SU-DHL-6 (cell line): ENCODE measurements around the gene NFIB.

Experiments
- EZH2phosphoT487 ChIP-seq: fragments of 200-600 bp; sonication (generic), shearing (Covaris generic); conservative IDR thresholded peaks from 2 replicates; pipeline ENCODE4 v1.6.1; 2018; ENCODE audit warnings: mild to moderate bottlenecking, antibody characterized with exemption, low read length, moderate library complexity, mixed read lengths
- TF ChIP-seq, protein P1 (sequence below): fragments of 200-600 bp; sonication (generic); IDR thresholded peaks from one replicate; pipeline ENCODE4 v1.5.1; 2017; ENCODE audit warnings: antibody characterized with exemption, mild to moderate bottlenecking, low read length, moderate library complexity; ENCODE audit not compliant: insufficient read depth, poor library complexity, severe bottlenecking

- TF ChIP-seq, protein P1, sequence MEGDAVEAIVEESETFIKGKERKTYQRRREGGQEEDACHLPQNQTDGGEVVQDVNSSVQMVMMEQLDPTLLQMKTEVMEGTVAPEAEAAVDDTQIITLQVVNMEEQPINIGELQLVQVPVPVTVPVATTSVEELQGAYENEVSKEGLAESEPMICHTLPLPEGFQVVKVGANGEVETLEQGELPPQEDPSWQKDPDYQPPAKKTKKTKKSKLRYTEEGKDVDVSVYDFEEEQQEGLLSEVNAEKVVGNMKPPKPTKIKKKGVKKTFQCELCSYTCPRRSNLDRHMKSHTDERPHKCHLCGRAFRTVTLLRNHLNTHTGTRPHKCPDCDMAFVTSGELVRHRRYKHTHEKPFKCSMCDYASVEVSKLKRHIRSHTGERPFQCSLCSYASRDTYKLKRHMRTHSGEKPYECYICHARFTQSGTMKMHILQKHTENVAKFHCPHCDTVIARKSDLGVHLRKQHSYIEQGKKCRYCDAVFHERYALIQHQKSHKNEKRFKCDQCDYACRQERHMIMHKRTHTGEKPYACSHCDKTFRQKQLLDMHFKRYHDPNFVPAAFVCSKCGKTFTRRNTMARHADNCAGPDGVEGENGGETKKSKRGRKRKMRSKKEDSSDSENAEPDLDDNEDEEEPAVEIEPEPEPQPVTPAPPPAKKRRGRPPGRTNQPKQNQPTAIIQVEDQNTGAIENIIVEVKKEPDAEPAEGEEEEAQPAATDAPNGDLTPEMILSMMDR = no peak
- no peak for TF ChIP-seq EZH2phosphoT487
Observed at GRCh38 chr9:14293801-14294200, 20.1 kb downstream of the NFIB start.
